Measurements from ENCODE around the gene TRAF1.

DNA sequence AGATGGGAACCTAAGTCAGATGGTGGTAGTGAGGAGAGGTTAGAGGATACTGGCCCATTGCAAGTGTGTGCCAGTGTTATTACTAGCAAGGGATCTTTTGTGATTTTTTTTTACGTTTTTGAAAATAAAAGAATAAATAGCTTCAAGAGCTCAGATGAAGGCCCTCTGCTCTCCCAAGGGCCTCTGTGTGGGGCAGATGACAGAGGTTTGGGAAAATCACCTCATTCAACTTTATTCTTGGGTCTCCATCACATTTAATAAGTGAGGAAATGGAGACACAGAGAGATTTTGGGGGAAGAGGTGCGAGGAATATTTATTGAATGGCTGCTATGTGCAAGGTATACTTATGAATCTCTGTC is 10.1 kb upstream of the TRAF1 start:
- TF ChIP-seq TEAD2 (CRISPR knock-in tag; IDR thresholded peaks at IDR 0.05), result no peak
- no peak for TF ChIP-seq POLR2AphosphoS5 (IDR thresholded peaks at IDR 0.05; ENCODE audit: low read depth, low read length)
- no peak for TF ChIP-seq POLR2A (IDR thresholded peaks at IDR 0.05; ENCODE audit: insufficient read depth in 1 of 2, low read depth in 2 of 2, low read length in 2 of 2)
- no peak for TF ChIP-seq CREB1 (IDR thresholded peaks at IDR 0.05)
- TF ChIP-seq CREB1 (CRISPR knock-in tag; IDR thresholded peaks at IDR 0.05), result no peak
- TF ChIP-seq, protein P1, sequence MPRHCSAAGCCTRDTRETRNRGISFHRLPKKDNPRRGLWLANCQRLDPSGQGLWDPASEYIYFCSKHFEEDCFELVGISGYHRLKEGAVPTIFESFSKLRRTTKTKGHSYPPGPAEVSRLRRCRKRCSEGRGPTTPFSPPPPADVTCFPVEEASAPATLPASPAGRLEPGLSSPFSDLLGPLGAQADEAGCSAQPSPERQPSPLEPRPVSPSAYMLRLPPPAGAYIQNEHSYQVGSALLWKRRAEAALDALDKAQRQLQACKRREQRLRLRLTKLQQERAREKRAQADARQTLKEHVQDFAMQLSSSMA (CRISPR knock-in tag; IDR thresholded peaks at IDR 0.05), result no peak
- TF ChIP-seq, protein P2, sequence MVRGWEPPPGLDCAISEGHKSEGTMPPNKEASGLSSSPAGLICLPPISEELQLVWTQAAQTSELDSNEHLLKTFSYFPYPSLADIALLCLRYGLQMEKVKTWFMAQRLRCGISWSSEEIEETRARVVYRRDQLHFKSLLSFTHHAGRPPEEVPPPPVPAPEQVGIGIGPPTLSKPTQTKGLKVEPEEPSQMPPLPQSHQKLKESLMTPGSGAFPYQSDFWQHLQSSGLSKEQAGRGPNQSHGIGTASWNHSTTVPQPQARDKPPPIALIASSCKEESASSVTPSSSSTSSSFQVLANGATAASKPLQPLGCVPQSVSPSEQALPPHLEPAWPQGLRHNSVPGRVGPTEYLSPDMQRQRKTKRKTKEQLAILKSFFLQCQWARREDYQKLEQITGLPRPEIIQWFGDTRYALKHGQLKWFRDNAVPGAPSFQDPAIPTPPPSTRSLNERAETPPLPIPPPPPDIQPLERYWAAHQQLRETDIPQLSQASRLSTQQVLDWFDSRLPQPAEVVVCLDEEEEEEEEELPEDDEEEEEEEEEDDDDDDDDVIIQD (CRISPR knock-in tag; IDR thresholded peaks at IDR 0.05; ENCODE audit: low read depth), result no peak
- no peak for TF ChIP-seq KAT2B (IDR thresholded peaks at IDR 0.05; ENCODE audit: borderline replicate concordance, low read depth, low read length)
- TF ChIP-seq SMAD3 (CRISPR knock-in tag; IDR thresholded peaks at IDR 0.05), result no peak
- no peak for TF ChIP-seq ZNF646 (CRISPR knock-in tag; IDR thresholded peaks at IDR 0.05)
- no peak for TF ChIP-seq HOXA5 (CRISPR knock-in tag; IDR thresholded peaks at IDR 0.05)
- no peak for TF ChIP-seq MAX (IDR thresholded peaks at IDR 0.05)
- no peak for TF ChIP-seq ZSCAN30 (CRISPR knock-in tag; IDR thresholded peaks at IDR 0.05)

Measured in HepG2 (cell line).